GM21447 (cell line): ENCODE data around the gene CT45A9.
"Not testable (repeated sequence)": the region's sequence is repeated elsewhere in the genome, so short reads cannot be mapped to it uniquely, and the experiment has no call there.

ENCODE experiments used
- ATAC-seq: cut with Tn5 transposase; IDR thresholded peaks from one replicate; pipeline ENCODE4 v1.9.1; 2021; ENCODE audit not compliant: unreplicated experiment

The CT45A9 gene, protein sequence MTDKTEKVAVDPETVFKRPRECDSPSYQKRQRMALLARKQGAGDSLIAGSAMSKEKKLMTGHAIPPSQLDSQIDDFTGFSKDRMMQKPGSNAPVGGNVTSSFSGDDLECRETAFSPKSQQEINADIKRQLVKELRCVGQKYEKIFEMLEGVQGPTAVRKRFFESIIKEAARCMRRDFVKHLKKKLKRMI

DNA sequence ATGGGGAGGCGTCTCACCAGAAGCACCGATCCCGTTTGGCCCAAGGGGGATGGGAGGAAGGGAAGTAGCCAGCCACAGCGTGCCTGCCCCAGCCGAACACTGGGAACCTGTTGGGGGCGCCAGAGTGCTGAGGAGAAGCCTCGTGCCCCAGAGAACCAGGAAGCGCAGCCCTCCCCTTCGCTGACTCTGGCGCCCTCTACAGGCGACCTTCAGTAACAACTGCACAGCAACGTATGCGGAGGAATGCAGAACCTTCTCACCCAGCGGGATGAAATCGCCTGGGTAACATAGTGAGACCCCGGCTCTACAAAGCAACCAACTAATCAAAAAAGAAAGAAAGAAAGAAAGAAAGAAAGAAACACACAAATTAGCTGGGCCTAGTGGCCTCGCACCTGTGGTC lies at the start of gene CT45A9:
CT45A9 (minus strand) TSS at position 101 of the 400 bp plus-strand sequence. CDS start 3,751 bp downstream, outside the sequence.
- not testable (repeated sequence) for ATAC-seq

DNA sequence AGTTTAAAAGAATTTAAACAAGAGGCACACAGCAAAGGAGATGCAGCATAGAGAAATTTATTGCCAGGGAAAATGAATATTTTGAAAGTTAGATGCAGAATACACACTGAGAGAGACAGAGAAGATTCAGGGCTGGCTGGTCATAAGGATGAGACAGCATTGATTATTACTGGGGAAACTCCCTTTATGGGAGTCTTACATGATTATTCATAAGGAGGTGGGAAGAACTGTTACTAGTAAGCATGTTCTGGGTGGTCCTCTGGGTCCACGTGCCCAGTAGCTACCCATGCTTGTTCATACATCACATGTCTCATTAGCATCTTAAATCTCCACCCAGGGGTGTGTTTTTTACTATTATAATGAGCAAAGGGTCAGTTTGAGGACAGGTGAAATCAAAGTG lies 48.9 kb upstream of the CT45A9 start:
- ATAC-seq, result not testable (repeated sequence)

GRCh38 chrX:135914404-135914803 lies 42.8 kb upstream of the CT45A9 start:
- ATAC-seq, result no peak

- no peak for ATAC-seq
These were observed 38.6 kb upstream of the CT45A9 start for GRCh38 chrX:135910251-135910650.

DNA sequence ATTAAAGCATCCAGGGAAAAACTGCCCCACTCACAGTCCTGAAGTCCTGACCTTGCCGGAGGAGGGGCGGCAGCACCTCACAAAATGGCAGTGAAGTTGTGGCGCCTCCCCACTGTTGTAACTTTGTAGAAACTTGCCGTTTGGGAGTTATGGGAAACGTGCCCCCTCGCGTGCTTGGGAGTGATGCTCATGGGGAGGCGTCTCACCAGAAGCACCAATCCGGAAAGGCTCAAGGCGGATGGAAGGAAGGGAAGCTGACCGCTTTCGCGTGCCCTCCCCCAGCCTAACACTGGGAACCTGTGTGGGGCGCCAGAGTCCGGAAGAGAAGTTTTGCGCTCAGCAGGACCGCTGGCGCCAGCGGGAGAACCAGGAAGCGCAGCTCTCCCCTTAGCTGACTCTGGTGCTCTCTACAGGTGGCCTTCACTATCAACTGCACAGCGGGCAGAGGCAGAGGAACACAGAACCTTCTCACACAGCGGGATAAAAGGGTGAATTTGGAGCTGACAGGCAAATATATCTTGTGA lies 21.7 kb upstream of the CT45A9 start, which contains the start of the genes CT45A10 and SAGE1:
CT45A10 (minus strand) TSS at position 151 of the 524 bp plus-strand sequence. CDS start 8,100 bp downstream, outside the sequence.
SAGE1 (plus strand) TSS at position 423 of the 524 bp plus-strand sequence. CDS start 2,527 bp downstream, outside the sequence.
- ATAC-seq, result no peak

GRCh38 chrX:135892781-135893180 lies 21.2 kb upstream of the CT45A9 start:
- no peak for ATAC-seq

DNA sequence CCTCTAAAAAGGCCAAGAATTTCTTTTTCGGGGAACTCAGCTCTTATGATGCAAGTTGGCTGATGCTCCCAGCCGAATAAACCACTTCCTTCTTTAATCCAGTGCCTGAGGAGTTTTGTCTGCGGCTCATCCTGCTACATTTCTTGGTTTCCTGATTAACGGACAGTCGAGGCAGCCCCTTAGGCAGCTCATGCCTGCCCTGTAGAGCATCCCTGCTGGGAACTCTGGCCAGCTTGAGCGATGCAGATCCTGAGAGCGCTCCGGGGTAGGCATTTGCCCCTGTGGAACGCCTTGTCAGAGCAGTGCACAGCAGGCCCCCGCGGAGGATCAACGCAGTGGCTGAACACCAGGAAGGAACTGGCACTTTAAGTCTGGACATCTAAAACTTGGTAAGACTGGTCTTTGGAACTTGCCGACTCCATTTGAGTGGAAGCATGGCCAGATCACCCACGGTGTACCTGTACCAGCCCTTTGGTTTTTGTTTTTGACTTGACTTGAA lies 18.5 kb upstream of the CT45A9 start:
- ATAC-seq, result no peak

DNA sequence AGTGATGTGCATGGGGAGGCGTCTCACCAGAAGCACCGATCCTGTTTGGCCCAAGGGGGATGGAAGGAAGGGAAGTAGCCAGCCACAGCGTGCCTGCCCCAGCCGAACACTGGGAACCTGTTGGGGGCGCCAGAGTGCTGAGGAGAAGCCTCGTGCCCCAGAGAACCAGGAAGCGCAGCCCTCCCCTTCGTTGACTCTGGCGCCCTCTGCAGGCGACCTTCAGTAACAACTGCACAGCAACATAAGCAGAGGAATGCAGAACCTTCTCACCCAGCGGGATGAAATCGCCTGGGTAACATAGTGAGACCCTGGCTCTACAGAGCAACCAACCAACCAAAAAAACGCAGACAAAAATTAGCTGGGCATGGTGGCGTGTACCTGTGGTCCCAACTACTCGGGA lies 17.4 kb upstream of the CT45A9 start:
- ATAC-seq, result not testable (repeated sequence)

GRCh38 chrX:135888230-135888629 lies 16.6 kb upstream of the CT45A9 start:
- ATAC-seq, result not testable (repeated sequence)

GRCh38 chrX:135882741-135883140 lies 11.1 kb upstream of the CT45A9 start:
- not testable (repeated sequence) for ATAC-seq

- ATAC-seq, result not testable (repeated sequence)
These were observed 17.2 kb downstream of the CT45A9 start, which contains the start of gene CT45A8 for GRCh38 chrX:135854438-135854837. Gene CT45A8, minus strand, starts transcription at chrX:135854538. Its CDS starts 3,755 bp downstream, at chrX:135850783.

DNA sequence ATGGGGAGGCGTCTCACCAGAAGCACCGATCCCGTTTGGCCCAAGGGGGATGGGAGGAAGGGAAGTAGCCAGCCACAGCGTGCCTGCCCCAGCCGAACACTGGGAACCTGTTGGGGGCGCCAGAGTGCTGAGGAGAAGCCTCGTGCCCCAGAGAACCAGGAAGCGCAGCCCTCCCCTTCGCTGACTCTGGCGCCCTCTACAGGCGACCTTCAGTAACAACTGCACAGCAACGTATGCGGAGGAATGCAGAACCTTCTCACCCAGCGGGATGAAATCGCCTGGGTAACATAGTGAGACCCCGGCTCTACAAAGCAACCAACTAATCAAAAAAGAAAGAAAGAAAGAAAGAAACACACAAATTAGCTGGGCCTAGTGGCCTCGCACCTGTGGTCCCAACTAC lies 34.4 kb downstream of the CT45A9 start, which contains the start of gene CT45A7:
CT45A7 (minus strand) TSS at position 101 of the 400 bp plus-strand sequence. CDS start 3,747 bp downstream, outside the sequence.
- not testable (repeated sequence) for ATAC-seq

DNA sequence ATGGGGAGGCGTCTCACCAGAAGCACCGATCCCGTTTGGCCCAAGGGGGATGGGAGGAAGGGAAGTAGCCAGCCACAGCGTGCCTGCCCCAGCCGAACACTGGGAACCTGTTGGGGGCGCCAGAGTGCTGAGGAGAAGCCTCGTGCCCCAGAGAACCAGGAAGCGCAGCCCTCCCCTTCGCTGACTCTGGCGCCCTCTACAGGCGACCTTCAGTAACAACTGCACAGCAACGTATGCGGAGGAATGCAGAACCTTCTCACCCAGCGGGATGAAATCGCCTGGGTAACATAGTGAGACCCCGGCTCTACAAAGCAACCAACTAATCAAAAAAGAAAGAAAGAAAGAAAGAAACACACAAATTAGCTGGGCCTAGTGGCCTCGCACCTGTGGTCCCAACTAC lies 51.7 kb downstream of the CT45A9 start, which contains the start of gene CT45A2:
CT45A2 (minus strand) TSS at position 101 of the 400 bp plus-strand sequence. CDS start 3,747 bp downstream, outside the sequence.
- ATAC-seq, result not testable (repeated sequence)
